ENCODE data around the gene DNAJC30.

DNA sequence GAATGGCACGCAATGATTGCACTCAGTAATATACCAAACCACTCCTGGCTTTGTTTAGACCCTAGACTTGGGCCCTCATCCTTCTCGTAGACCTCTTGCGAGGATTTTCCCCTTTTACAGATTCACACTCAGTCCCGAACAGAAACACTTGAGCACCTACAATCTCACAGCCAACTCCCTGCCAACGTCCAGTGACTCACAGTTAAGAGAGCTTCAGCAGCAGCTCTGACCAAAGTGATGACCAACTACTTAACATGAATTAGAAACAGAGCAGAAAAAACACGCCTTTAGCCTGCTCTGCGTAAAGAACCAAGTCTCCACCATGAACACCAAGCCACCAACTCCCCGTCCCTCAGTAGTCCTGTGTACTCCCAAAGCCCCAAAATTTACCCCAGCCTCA lies 2.2 kb downstream of the DNAJC30 start:
- TF ChIP-seq ZNF274 (IDR thresholded peaks at IDR 0.05; ENCODE audit: low read depth, low read length) (no peak), YY1 (IDR thresholded peaks at IDR 0.05; ENCODE audit: insufficient read depth, insufficient read length) (no peak)

Measured in NT2/D1 (cell line).